GM21447 (cell line): ENCODE data around the gene EML1.

ENCODE experiments used
- ATAC-seq: cut with Tn5 transposase; IDR thresholded peaks from one replicate; pipeline ENCODE4 v1.9.1; 2021; ENCODE audit not compliant: unreplicated experiment

Gene EML1

GRCh38 chr14:99982537-99983250 lies 189.5 kb downstream of the EML1 start:
- peak; percentile 72 for ATAC-seq

GRCh38 chr14:99983251-99984015 lies 190.2 kb downstream of the EML1 start:
- ATAC-seq: no peak

- ATAC-seq: no peak
Measured at GRCh38 chr14:99984036-99984435, 190.8 kb downstream of the EML1 start.

GRCh38 chr14:99986396-99986795 lies 193.2 kb downstream of the EML1 start:
- no peak for ATAC-seq

- ATAC-seq: no peak
Measured at GRCh38 chr14:99989032-99989431, 195.8 kb downstream of the EML1 start.

- no peak for ATAC-seq
Measured at GRCh38 chr14:99990268-99991170, 197.3 kb downstream of the EML1 start.

- no peak for ATAC-seq
Measured at GRCh38 chr14:99991331-99991730, 198.1 kb downstream of the EML1 start.
